Measurements from ENCODE around the gene SDK1.

The SDK1 gene

GRCh38 chr7:3598854-3599253, 297.8 kb downstream of the SDK1 start:
- FAIRE-seq = no peak

- FAIRE-seq = no peak
These were observed 304.2 kb downstream of the SDK1 start for GRCh38 chr7:3605222-3605621.

- no peak for FAIRE-seq
These were observed 305.4 kb downstream of the SDK1 start for GRCh38 chr7:3606436-3606835.

- no peak for FAIRE-seq
These were observed 306.8 kb downstream of the SDK1 start for GRCh38 chr7:3607847-3608246.

- FAIRE-seq = no peak
These were observed 315.3 kb downstream of the SDK1 start for GRCh38 chr7:3616306-3616705.

GRCh38 chr7:3630081-3630480, 329.0 kb downstream of the SDK1 start:
- no peak for FAIRE-seq

- FAIRE-seq = no peak
These were observed 333.3 kb downstream of the SDK1 start for GRCh38 chr7:3634396-3634795.

GRCh38 chr7:3636131-3636860, 335.2 kb downstream of the SDK1 start:
- no peak for FAIRE-seq

- no peak for FAIRE-seq
These were observed 338.2 kb downstream of the SDK1 start for GRCh38 chr7:3639253-3639652.

GRCh38 chr7:3641582-3641981, 340.5 kb downstream of the SDK1 start:
- no peak for FAIRE-seq

GRCh38 chr7:3643091-3643490, 342.0 kb downstream of the SDK1 start:
- no peak for FAIRE-seq

- FAIRE-seq = no peak
These were observed 347.2 kb downstream of the SDK1 start for GRCh38 chr7:3648276-3648675.

GRCh38 chr7:3649250-3649649, 348.2 kb downstream of the SDK1 start:
- FAIRE-seq = no peak

- no peak for FAIRE-seq
These were observed 348.8 kb downstream of the SDK1 start for GRCh38 chr7:3649678-3650440.

- no peak for FAIRE-seq
These were observed 349.8 kb downstream of the SDK1 start for GRCh38 chr7:3650844-3651243.

- FAIRE-seq = no peak
These were observed 354.6 kb downstream of the SDK1 start for GRCh38 chr7:3655635-3656034.

- no peak for FAIRE-seq
These were observed 356.2 kb downstream of the SDK1 start for GRCh38 chr7:3657206-3657605.

GRCh38 chr7:3668743-3669142, 367.7 kb downstream of the SDK1 start:
- no peak for FAIRE-seq

GRCh38 chr7:3670898-3671297, 369.8 kb downstream of the SDK1 start:
- FAIRE-seq = no peak

- FAIRE-seq = no peak
These were observed 372.5 kb downstream of the SDK1 start for GRCh38 chr7:3673524-3673923.

- FAIRE-seq = no peak
These were observed 377.3 kb downstream of the SDK1 start for GRCh38 chr7:3678314-3678810.

- FAIRE-seq = no peak
These were observed 381.1 kb downstream of the SDK1 start for GRCh38 chr7:3682028-3682710.

All from G401.6 (cell line).